ENCODE results near the gene ELOVL5. TPM values are rescaled to one million over a fixed set of nuclear protein-coding genes. Genes with fewer than 3 reads are reported as not detected.

Gene ELOVL5
- total and polyA plus RNA-seq, 2 donors = 62.8 to 75.6 TPM

DNA sequence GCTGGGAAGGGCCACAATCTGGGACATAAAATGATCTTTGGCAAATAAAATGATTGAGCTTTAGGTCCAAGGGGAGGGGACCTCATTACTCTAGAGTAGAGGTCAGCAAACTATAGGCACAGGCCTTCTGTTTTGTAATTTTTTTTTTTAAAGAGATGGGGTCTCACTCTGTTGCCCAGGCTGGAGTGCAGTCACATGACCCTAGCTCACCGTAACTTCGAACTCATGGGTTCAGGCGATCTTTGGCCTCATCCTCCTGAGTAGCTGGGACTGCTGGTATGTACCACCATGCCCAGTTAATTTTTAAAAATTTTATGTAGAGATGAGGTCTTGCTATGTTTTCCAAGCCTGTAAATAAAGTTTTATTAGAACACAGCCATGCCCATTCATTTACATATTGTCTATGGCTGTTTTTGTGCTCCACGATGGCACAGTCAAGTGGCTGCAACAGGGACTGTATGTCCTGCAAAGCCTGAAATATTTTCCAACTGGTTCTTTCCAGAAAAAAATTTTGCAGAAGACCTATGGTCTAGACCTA is 82.1 kb downstream of the ELOVL5 start:
- Histone ChIP-seq H3K4me3 (ENCODE audit: low read length in 2 of 2) (no peak overlapping the region), H3K27me3 (ENCODE audit: control insufficient read depth in 2 of 2, insufficient read depth in 1 of 2, low read length in 1 of 2) (no peaks in the 10 kb centered on the region), H3K9me3 (ENCODE audit: control insufficient read depth in 2 of 2, insufficient read depth in 1 of 2, low read length in 1 of 2) (no peaks in the 10 kb centered on the region), H3K36me3 (ENCODE audit: control insufficient read depth in 2 of 2, insufficient read depth in 2 of 2, low read length in 1 of 2) (peaks cover 55 to 89% of the 10 kb centered on the region in 2 donors), H3K4me1 (ENCODE audit: control insufficient read depth in 2 of 2, insufficient read depth in 2 of 2, low read length in 2 of 2) (no peaks in the 10 kb centered on the region), H3K27ac (ENCODE audit: low read depth in 1 of 2, low read length in 1 of 2) (no peak overlapping the region)
- no peak for DNase-seq (ENCODE audit: low read depth in 6 of 9, low spot score in 9 of 9)
- 98% methylated on average over 4 of the region's 4 CpGs for WGBS

DNA sequence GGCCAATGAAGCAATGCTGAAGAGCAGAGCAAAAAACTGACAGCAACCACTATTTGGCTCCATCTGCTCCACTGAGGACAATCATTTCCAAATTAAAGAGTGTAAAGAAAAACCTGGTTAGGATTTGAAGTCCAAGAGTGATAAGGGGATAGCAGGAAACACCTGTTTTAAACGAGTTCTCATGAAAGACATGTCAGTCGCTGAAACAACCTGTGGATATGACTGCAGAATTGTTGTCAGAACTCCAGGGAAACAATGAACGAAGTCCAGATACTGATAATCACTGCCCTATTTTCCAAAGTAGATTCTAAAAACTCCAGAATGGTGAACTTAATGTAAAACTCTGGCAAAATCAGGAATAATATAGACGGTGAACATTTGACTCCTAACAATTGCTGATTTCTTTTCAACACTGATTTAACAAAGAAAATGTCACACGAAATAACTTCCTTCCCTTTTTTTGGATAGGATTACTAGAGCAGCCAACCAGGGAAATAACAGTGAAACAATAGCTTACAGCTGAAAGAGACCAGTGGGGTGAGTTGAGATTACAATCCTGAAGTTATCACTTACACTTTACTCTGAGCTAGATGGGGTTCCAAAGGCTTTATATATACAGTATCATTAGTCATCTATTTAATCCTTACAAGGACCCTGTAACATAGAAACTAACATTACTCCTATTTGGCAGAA is 83.7 kb downstream of the ELOVL5 start:
- H3K4me1 ChIP-seq (ENCODE audit: control insufficient read depth in 2 of 2, insufficient read depth in 2 of 2, low read length in 2 of 2) = no peaks in the 10 kb centered on the region
- no peaks in the 10 kb centered on the region for H3K9me3 ChIP-seq (ENCODE audit: control insufficient read depth in 2 of 2, insufficient read depth in 1 of 2, low read length in 1 of 2)
- H3K27me3 ChIP-seq (ENCODE audit: control insufficient read depth in 2 of 2, insufficient read depth in 1 of 2, low read length in 1 of 2) = no peaks in the 10 kb centered on the region
- no peak for DNase-seq (ENCODE audit: low read depth in 6 of 9, low spot score in 9 of 9)
- peaks cover 57 to 89% of the 10 kb centered on the region in 2 donors for H3K36me3 ChIP-seq (ENCODE audit: control insufficient read depth in 2 of 2, insufficient read depth in 2 of 2, low read length in 1 of 2)
- H3K27ac ChIP-seq (ENCODE audit: low read depth in 1 of 2, low read length in 1 of 2) = no peak overlapping the region
- 41% methylated on average over 5 of the region's 5 CpGs for WGBS
- no peak overlapping the region for H3K4me3 ChIP-seq (ENCODE audit: low read length in 2 of 2)

DNA sequence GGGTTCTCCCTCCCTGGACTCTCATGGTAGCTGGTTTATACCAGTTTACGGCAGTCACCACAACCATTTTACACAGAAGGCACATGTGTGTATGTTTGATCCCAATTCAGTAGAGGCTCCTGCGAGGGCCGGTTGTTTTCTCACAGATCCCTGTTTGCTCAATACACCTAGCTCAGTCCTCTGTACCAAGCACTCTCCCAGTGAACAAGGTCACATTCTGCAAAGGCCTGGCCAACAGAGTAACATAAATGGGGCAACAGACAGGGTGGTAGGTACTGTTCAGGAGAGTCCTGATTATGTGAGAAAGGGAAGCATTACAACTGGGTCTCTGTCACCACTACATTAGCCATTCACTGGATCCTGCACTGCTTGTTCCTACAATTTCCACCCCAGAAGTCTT is 84.4 kb downstream of the ELOVL5 start:
- Histone ChIP-seq H3K27me3 (ENCODE audit: control insufficient read depth in 2 of 2, insufficient read depth in 1 of 2, low read length in 1 of 2) (no peaks in the 10 kb centered on the region), H3K4me3 (ENCODE audit: low read length in 2 of 2) (no peak overlapping the region), H3K4me1 (ENCODE audit: control insufficient read depth in 2 of 2, insufficient read depth in 2 of 2, low read length in 2 of 2) (no peaks in the 10 kb centered on the region), H3K9me3 (ENCODE audit: control insufficient read depth in 2 of 2, insufficient read depth in 1 of 2, low read length in 1 of 2) (no peaks in the 10 kb centered on the region), H3K36me3 (ENCODE audit: control insufficient read depth in 2 of 2, insufficient read depth in 2 of 2, low read length in 1 of 2) (peaks cover 57 to 88% of the 10 kb centered on the region in 2 donors), H3K27ac (ENCODE audit: low read depth in 1 of 2, low read length in 1 of 2) (no peak overlapping the region)
- no peak for DNase-seq (ENCODE audit: low read depth in 6 of 9, low spot score in 9 of 9)
- 99% methylated on average over 3 of the region's 3 CpGs for WGBS

DNA sequence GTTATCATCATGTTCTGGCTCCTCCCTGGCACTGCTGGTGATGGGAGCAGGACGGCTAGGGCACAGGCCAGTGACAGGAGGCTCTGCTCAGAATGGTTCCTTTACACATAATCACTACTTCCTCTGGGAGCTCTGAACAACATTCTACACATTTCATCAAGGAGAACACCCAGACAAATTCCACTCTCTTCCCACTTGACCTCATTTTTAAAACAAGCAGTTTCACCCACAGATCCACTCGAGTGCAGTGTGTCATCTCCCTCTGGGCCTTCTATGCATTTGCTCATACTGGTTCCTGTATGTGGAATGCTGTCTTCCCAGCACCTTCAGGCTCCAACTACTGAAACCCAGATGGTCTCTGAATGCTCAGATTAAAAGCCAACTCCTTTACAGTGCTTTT is 84.8 kb downstream of the ELOVL5 start:
- Histone ChIP-seq H3K9me3 (ENCODE audit: control insufficient read depth in 2 of 2, insufficient read depth in 1 of 2, low read length in 1 of 2) (no peaks in the 10 kb centered on the region), H3K36me3 (ENCODE audit: control insufficient read depth in 2 of 2, insufficient read depth in 2 of 2, low read length in 1 of 2) (peaks cover 57 to 88% of the 10 kb centered on the region in 2 donors), H3K4me3 (ENCODE audit: low read length in 2 of 2) (no peak overlapping the region), H3K4me1 (ENCODE audit: control insufficient read depth in 2 of 2, insufficient read depth in 2 of 2, low read length in 2 of 2) (no peaks in the 10 kb centered on the region), H3K27me3 (ENCODE audit: control insufficient read depth in 2 of 2, insufficient read depth in 1 of 2, low read length in 1 of 2) (no peaks in the 10 kb centered on the region), H3K27ac (ENCODE audit: low read depth in 1 of 2, low read length in 1 of 2) (no peak overlapping the region)
- WGBS = 93% methylated on average over 2 of the region's 2 CpGs
- no peak for DNase-seq (ENCODE audit: low read depth in 6 of 9, low spot score in 9 of 9)

DNA sequence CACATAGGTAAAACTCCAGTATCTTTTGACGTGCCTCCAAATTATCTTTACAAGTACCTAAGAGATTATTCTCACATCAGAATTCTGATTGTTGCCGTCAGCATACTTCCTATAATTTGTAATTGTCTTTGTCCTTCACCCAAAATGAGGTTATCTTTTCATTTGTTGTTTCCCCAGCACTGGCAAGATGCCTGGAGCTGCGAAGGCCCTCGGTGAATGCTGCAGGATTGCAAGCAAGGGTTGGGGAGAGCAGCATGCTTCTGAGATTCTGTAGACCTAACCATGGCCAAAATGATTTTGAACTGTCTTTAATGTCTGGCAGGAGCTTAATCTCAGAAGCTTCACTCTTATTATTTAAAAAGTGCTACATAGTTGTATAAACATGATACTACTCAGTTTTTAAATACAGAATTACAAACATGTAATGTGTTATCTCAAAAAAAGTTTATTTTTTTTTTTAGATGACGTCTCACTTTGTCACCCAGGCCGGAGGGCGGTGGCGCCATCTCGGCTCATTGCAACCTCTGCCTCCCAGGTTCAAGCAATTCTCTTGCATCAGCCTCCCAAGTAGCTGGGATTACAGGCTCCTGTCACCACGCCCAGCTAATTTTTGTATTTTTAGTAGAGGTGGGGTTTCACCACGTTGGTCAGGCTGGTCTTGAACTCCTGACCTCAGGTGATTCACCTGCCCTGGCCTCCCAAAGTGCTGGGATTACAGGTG is 88.7 kb downstream of the ELOVL5 start:
- WGBS = 97% methylated on average over 11 of the region's 11 CpGs
- Histone ChIP-seq H3K27ac (ENCODE audit: low read depth in 1 of 2, low read length in 1 of 2) (no peak overlapping the region), H3K27me3 (ENCODE audit: control insufficient read depth in 2 of 2, insufficient read depth in 1 of 2, low read length in 1 of 2) (no peaks in the 10 kb centered on the region), H3K9me3 (ENCODE audit: control insufficient read depth in 2 of 2, insufficient read depth in 1 of 2, low read length in 1 of 2) (no peaks in the 10 kb centered on the region), H3K4me3 (ENCODE audit: low read length in 2 of 2) (no peak overlapping the region), H3K36me3 (ENCODE audit: control insufficient read depth in 2 of 2, insufficient read depth in 2 of 2, low read length in 1 of 2) (peaks cover 54 to 70% of the 10 kb centered on the region in 2 donors), H3K4me1 (ENCODE audit: control insufficient read depth in 2 of 2, insufficient read depth in 2 of 2, low read length in 2 of 2) (no peaks in the 10 kb centered on the region)
- no peak for DNase-seq (ENCODE audit: low read depth in 6 of 9, low spot score in 9 of 9)

DNA sequence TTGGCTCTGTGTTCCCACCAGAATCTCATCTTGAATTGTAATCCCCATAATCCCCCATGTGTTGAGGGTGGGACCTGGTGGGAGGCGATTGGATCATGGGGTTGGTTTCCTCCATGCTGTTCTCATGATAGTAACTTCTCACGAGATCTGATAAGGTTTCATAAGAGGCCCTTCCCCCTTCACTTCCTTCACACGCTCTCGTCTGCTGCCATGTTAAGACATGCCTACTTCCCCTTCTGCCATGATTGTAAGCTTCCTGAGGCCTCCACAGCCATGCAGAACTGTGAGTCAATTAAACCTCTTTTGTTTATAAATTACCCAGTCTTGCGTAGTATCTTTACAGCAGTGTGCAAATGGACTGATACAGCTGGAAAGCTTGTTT is 90.0 kb downstream of the ELOVL5 start:
- Histone ChIP-seq H3K9me3 (ENCODE audit: control insufficient read depth in 2 of 2, insufficient read depth in 1 of 2, low read length in 1 of 2) (no peaks in the 10 kb centered on the region), H3K4me1 (ENCODE audit: control insufficient read depth in 2 of 2, insufficient read depth in 2 of 2, low read length in 2 of 2) (no peaks in the 10 kb centered on the region), H3K36me3 (ENCODE audit: control insufficient read depth in 2 of 2, insufficient read depth in 2 of 2, low read length in 1 of 2) (peaks cover 41 to 61% of the 10 kb centered on the region in 2 donors), H3K27me3 (ENCODE audit: control insufficient read depth in 2 of 2, insufficient read depth in 1 of 2, low read length in 1 of 2) (no peaks in the 10 kb centered on the region), H3K27ac (ENCODE audit: low read depth in 1 of 2, low read length in 1 of 2) (no peak overlapping the region), H3K4me3 (ENCODE audit: low read length in 2 of 2) (no peak overlapping the region)
- WGBS = 95% methylated on average over 5 of the region's 5 CpGs
- no peak for DNase-seq (ENCODE audit: low read depth in 6 of 9, low spot score in 9 of 9)

DNA sequence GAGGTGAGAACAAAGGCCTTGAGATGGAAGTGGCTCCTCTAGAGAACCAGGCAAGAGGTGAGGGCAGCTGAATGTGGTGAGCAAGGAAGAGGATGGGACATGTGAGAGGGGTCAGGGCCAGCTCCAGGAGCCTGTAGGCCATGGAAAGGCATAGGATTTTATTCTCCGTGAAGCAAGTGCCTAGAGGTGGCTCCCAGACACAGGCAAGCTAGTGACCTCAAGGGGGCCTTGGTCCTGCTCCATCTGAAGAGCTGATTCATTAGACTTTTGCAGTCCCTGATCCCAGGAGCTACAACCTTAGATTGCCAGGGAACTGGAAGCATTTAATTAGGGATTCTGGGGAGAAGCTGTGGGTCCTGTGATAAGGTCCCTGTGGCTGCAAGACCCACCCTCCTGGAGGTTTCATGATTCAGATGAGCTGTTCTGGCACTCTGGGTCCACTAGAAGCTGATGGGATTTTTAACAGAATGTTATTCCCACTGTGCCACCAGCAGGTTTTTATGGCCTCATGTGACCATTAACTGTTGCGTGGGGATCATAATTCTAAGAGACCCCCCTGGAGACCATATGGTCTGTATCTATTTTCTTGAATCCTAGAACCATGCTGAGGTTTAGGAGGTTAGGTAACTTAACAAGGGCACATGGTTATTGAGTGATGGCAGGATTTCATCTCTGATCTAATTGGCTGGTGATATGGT is 90.5 kb downstream of the ELOVL5 start:
- 97% methylated on average over 2 of the region's 2 CpGs for WGBS

DNA sequence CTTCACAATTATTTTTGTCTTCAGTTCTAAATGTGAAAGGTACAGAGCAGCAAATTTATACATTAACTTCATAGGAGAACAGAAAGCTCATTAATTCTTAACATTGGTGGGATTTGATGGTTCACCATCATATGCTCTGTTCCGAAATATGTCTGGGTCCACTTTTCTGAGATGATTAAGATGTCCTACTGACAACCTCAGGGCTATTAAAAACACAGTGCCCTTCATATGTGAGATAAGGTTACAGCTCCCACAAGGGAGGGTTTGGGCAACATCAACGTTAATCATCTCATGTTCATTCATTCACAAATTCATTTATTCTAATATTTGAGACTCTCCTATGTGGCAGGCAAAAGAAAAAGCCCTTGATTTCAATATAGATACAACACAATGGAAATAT is 91.2 kb downstream of the ELOVL5 start:
- peaks cover 34 to 54% of the 10 kb centered on the region in 2 donors for H3K36me3 ChIP-seq (ENCODE audit: control insufficient read depth in 2 of 2, insufficient read depth in 2 of 2, low read length in 1 of 2)
- no peaks in the 10 kb centered on the region for H3K9me3 ChIP-seq (ENCODE audit: control insufficient read depth in 2 of 2, insufficient read depth in 1 of 2, low read length in 1 of 2)
- H3K4me1 ChIP-seq (ENCODE audit: control insufficient read depth in 2 of 2, insufficient read depth in 2 of 2, low read length in 2 of 2) = no peaks in the 10 kb centered on the region
- no peak for DNase-seq (ENCODE audit: low read depth in 6 of 9, low spot score in 9 of 9)
- H3K27me3 ChIP-seq (ENCODE audit: control insufficient read depth in 2 of 2, insufficient read depth in 1 of 2, low read length in 1 of 2) = no peaks in the 10 kb centered on the region
- H3K27ac ChIP-seq (ENCODE audit: low read depth in 1 of 2, low read length in 1 of 2) = no peak overlapping the region
- 97% methylated on average over 2 of the region's 2 CpGs for WGBS
- no peak overlapping the region for H3K4me3 ChIP-seq (ENCODE audit: low read length in 2 of 2)

More for the DNA sequence above, 90.5 kb downstream of the ELOVL5 start:
- Histone ChIP-seq H3K4me1 (ENCODE audit: control insufficient read depth in 2 of 2, insufficient read depth in 2 of 2, low read length in 2 of 2) (no peaks in the 10 kb centered on the region), H3K27me3 (ENCODE audit: control insufficient read depth in 2 of 2, insufficient read depth in 1 of 2, low read length in 1 of 2) (no peaks in the 10 kb centered on the region), H3K9me3 (ENCODE audit: control insufficient read depth in 2 of 2, insufficient read depth in 1 of 2, low read length in 1 of 2) (no peaks in the 10 kb centered on the region), H3K36me3 (ENCODE audit: control insufficient read depth in 2 of 2, insufficient read depth in 2 of 2, low read length in 1 of 2) (peaks cover 39 to 56% of the 10 kb centered on the region in 2 donors), H3K4me3 (ENCODE audit: low read length in 2 of 2) (no peak overlapping the region), H3K27ac (ENCODE audit: low read depth in 1 of 2, low read length in 1 of 2) (no peak overlapping the region)
- no peak for DNase-seq (ENCODE audit: low read depth in 6 of 9, low spot score in 9 of 9)

DNA sequence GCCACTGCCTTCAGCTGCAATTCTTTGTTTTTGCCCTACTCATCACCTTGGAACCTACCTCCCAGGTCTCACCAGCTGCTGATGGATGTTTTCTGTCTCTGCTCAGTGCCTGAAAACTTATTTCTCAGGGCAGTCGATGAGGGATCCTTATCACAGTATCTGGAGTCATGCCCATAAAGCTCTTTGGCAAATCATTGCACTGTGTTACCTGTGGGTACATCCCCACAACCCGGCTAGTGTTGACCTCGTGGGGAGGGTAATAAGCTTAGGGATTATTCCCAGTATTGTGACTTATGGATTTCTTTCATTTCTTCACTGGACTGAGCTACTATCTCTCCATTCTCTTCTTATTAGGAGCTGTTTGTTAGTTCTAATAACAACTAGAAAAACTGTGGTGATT is 91.7 kb downstream of the ELOVL5 start:
- no peak overlapping the region for H3K27ac ChIP-seq (ENCODE audit: low read depth in 1 of 2, low read length in 1 of 2)
- no peak for DNase-seq (ENCODE audit: low read depth in 6 of 9, low spot score in 9 of 9)
- H3K36me3 ChIP-seq (ENCODE audit: control insufficient read depth in 2 of 2, insufficient read depth in 2 of 2, low read length in 1 of 2) = peaks cover 32 to 49% of the 10 kb centered on the region in 2 donors
- no peaks in the 10 kb centered on the region for H3K27me3 ChIP-seq (ENCODE audit: control insufficient read depth in 2 of 2, insufficient read depth in 1 of 2, low read length in 1 of 2)
- no peaks in the 10 kb centered on the region for H3K4me1 ChIP-seq (ENCODE audit: control insufficient read depth in 2 of 2, insufficient read depth in 2 of 2, low read length in 2 of 2)
- 97% methylated on average over 3 of the region's 3 CpGs for WGBS
- no peak overlapping the region for H3K4me3 ChIP-seq (ENCODE audit: low read length in 2 of 2)
- no peaks in the 10 kb centered on the region for H3K9me3 ChIP-seq (ENCODE audit: control insufficient read depth in 2 of 2, insufficient read depth in 1 of 2, low read length in 1 of 2)
